Upper lobe of left lung (tissue), 4 donors: ENCODE measurements around the gene TIGIT.
A peak's percentile ranks its signal among the peaks of the same experiment; 100 is the strongest.

ENCODE experiments used
- EP300 ChIP-seq, 4 donors: sonication (generic); formaldehyde crosslinking; IDR thresholded peaks; one replicate each; pipeline ENCODE4 v1.5.1; 2017; ENCODE audit warnings: antibody characterized with exemption in 4 of 4, control low read depth in 2 of 4
- POLR2A ChIP-seq, 4 donors: fragments of 450-650 bp; IDR thresholded peaks; one replicate each; pipeline ENCODE4 v1.5.1; 2016 to 2017; ENCODE audit warnings: antibody characterized with exemption in 4 of 4, mild to moderate bottlenecking in 2 of 4
- TF ChIP-seq, protein P1 (sequence below), 6 experiments: fragments of 450-650 bp in 4 of 6; fragments of 200-600 bp in 2 of 6; sonication (generic) in 2 of 6; IDR thresholded peaks; one replicate each; pipeline ENCODE4 v1.5.1; 2016 to 2019; ENCODE audit warnings: antibody characterized with exemption in 6 of 6

DNA sequence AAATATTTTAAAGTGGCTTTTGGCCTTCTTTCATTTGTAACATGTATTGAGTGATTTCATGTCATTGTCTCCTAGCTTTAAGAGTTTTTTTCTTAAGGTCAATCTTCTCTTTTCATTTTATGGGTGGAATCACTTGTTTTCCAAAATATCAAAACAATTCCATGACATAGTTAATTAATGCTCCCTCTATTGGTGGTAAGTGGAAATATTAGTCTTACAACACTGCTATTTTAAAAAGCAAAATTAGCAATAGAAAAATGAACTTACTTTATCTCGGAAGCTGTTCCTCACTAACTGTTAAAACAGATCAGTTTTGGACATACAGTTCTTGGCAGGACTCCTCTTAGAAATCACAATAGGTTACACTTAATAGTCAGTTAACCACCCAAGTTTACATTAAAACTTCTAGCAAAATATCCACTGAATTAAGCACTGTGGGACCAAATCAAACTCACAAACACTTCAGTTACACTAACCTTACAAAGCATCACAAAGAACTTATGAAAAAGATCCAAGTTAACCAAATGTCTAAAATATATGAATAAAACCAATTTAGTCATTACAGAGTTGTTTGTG, 42.4 kb downstream of the TIGIT start:
- no peak for TF ChIP-seq EP300 (IDR thresholded peaks at IDR 0.05)
- TF ChIP-seq, protein P1, sequence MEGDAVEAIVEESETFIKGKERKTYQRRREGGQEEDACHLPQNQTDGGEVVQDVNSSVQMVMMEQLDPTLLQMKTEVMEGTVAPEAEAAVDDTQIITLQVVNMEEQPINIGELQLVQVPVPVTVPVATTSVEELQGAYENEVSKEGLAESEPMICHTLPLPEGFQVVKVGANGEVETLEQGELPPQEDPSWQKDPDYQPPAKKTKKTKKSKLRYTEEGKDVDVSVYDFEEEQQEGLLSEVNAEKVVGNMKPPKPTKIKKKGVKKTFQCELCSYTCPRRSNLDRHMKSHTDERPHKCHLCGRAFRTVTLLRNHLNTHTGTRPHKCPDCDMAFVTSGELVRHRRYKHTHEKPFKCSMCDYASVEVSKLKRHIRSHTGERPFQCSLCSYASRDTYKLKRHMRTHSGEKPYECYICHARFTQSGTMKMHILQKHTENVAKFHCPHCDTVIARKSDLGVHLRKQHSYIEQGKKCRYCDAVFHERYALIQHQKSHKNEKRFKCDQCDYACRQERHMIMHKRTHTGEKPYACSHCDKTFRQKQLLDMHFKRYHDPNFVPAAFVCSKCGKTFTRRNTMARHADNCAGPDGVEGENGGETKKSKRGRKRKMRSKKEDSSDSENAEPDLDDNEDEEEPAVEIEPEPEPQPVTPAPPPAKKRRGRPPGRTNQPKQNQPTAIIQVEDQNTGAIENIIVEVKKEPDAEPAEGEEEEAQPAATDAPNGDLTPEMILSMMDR (IDR thresholded peaks at IDR 0.05), result peak in 4 of 6 experiments; percentile 9 to 36 (median 28)
- no peak for TF ChIP-seq POLR2A (IDR thresholded peaks at IDR 0.05)
